A549 (cell line): ENCODE data around the gene PADI6.

ENCODE experiments used
- KDM1A ChIP-seq: fragments of 200-600 bp; sonication (generic); IDR thresholded peaks from 2 replicates; pipeline ENCODE4 v1.6.1; 2016; ENCODE audit warnings: low read depth, mild to moderate bottlenecking
- TF ChIP-seq, protein P1 (sequence below): fragments of >200 bp; sonication (Bioruptor Twin); formaldehyde crosslinking; IDR thresholded peaks from 3 replicates; pipeline ENCODE4 v1.5.1; 2016

DNA sequence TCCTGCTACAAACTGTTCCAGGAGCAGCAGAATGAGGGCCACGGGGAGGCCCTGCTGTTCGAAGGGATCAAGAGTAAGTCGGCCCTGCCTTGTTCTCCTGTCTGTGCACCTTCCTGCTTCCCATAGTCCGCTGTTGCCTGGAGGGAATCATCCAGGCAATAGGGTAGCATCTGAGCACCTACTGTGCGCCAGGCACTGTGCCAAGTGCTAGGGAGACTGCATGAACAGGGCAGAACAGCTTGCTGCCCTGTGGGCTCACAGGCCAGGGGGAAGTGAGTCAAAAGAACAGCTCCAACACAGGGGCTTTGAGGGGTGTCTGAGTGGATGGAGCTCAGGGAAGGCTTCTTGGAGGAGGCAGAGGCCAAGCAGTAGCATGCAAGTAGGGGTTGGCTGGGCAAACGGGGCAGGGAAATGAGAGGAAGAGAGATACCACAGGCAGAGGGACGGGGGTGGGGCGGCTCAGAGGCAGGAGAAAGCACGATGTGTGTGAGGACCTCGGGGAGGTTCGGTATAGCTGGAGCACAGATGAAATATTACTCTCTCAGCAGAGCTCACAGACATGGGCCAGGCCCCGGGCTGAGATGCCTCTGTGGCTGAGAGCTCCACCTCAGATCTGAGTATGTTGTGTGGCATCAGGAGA is 15.5 kb upstream of the PADI6 start:
- TF ChIP-seq, protein P1, sequence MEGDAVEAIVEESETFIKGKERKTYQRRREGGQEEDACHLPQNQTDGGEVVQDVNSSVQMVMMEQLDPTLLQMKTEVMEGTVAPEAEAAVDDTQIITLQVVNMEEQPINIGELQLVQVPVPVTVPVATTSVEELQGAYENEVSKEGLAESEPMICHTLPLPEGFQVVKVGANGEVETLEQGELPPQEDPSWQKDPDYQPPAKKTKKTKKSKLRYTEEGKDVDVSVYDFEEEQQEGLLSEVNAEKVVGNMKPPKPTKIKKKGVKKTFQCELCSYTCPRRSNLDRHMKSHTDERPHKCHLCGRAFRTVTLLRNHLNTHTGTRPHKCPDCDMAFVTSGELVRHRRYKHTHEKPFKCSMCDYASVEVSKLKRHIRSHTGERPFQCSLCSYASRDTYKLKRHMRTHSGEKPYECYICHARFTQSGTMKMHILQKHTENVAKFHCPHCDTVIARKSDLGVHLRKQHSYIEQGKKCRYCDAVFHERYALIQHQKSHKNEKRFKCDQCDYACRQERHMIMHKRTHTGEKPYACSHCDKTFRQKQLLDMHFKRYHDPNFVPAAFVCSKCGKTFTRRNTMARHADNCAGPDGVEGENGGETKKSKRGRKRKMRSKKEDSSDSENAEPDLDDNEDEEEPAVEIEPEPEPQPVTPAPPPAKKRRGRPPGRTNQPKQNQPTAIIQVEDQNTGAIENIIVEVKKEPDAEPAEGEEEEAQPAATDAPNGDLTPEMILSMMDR, result no peak
- no peak for TF ChIP-seq KDM1A
